Measurements from ENCODE around the gene CLRN2. TPM values are rescaled to one million over a fixed set of nuclear protein-coding genes. Genes with fewer than 3 reads are reported as not detected.

CLRN2 gene, protein sequence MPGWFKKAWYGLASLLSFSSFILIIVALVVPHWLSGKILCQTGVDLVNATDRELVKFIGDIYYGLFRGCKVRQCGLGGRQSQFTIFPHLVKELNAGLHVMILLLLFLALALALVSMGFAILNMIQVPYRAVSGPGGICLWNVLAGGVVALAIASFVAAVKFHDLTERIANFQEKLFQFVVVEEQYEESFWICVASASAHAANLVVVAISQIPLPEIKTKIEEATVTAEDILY
- total RNA-seq = not detected

DNA sequence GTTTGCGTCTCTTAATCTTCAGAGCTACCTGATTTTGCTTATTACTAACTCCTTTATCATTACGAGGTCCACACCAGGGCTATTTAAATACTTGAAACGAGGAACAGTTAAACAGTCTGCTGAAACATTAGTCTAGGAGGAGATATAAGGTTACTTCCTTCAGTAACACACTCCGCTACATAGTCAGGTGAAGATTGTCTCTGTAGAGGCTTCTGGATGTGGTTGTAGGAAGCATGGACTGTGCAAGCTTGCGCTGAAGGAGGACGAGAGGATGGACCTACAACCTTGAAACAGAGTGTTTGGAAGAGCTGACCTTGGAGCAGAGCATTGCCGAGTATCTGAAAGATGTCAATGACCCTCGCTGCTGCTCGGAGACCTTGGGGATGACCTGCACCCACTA is at the start of gene CLRN2:
CLRN2 (plus strand) TSS at position 301 of the 400 bp plus-strand sequence. CDS start 102 bp downstream, outside the sequence.

DNA sequence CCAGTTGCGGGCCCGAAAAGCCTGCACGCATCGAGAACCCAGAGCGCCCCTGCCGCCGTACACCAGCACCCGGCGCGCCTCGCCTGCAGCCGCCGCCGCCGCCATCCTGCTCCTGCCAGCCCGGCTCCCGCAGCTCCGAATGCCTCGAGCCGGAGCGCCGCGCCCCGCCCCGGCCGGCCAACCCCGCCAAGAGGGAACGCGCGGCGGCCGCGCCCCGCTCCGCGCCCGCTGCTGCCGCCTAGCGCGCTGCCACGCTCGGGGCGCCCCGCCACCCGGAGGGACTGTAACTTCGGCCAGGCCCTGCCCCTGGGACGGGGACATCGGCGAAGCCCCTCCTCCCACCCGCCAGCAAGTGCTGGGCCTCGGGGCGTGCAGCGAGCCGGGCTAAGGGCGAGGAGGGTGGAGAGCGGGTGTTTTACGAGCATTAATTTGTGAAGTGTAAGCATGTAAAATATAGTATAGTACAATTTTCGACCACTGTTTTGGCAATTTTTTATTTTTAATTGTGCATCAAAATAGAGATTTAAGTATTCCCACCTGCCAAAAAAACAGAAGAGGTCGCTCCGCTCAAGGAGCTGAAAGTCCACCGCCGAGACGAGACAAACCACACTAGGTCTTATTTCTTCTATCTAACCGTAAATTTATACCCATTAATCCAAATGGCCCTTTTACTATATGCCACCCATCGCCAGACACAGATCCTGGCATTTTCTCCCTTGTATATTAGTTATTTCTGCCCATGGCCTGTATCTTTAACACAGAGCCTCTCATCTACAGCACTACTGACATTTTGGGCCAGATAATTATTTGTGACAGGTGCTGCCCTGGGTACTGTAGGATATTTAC is 2.8 kb upstream of the CLRN2 start, which contains the start of gene QDPR:
QDPR (minus strand) TSS at position 141 of the 846 bp plus-strand sequence; CDS start at position 105, 36 bp downstream.

Other genes starting within 250 kb of the CLRN2 start
- 49.6 TPM for gene QDPR, start 3.1 kb upstream of the CLRN2 start, total RNA-seq
- gene LAP3, start 62.0 kb downstream of the CLRN2 start, total RNA-seq = 53.5 TPM
- gene MED28, start 99.5 kb downstream of the CLRN2 start, total RNA-seq = 37.6 TPM

Measured in diencephalon (tissue), 1 donor.